NCI-H345 (cell line): ENCODE data around the gene LIN7A.

Experiments
- DNase-seq: peaks from one replicate; lab custom pipeline; 2025; lab: John Stamatoyannopoulos, UW

Gene LIN7A

DNA sequence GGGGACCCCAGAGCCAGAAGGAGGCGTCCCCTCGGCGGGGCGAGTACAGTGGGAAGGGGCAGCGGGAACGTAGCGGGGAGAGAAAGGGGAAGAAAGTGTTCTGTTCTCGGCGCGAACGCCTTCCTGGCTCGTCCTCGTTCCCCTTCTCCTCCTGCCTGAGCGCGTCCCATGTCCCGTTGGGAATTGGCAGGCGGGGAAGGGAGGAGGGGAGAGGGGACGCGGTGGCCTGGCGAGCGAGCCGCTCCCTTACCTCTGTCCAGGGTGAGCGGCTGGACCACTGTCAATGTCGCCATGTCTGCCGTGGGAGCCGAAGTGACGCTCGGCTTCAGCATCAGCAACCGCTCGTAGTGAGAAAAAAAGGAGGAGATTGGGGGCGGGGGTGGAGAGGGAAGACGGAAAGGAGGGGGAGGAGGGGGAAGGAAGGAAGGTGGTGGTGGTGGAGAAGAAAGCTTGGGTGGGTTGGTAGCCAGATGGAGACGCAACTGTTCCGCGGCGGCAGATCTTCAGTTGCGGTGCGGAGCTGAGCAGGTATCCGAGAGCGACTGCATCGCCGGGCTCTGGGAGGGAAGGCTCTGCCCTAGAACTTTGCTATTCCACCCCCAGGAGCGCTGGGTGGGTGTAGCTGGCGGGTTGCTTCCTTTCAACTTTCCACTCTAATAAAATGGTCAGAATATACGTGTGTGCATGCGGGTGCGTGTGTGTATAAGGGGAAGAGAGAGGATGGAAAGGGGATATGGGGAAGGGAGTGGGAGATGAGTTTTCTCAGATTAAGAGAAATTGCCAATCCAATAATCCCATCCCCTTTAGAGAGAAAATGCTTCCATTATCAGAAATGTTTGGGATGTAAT lies at the start of gene LIN7A:
LIN7A (minus strand) TSS at position 544 of the 848 bp plus-strand sequence; CDS start at position 332, 212 bp downstream.
- DNase-seq, result peak; percentile 73

- DNase-seq, result no peak
These were observed 48.5 kb upstream of the LIN7A start for GRCh38 chr12:80986224-80986623.

- DNase-seq, result no peak
These were observed 42.1 kb upstream of the LIN7A start for GRCh38 chr12:80979816-80980215.

- no peak for DNase-seq
These were observed 41.5 kb upstream of the LIN7A start for GRCh38 chr12:80979251-80979650.

DNA sequence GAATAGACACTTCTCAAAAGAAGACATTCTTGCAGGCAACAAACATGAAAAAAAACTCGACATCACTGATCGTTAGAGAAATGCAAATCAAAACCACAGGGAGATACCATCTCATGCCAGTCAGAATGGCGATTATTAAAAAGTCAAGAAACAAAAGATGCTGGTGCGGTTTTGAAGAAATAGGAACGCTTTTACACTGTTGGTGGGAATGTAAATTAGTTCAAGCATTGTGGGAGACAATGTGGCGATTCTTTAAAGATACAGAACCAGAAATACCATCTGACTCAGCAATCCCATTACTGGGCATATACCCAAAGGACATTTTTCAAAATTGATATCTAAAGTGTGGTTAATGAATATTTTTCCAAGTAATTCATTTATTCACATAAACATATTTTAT lies 39.6 kb upstream of the LIN7A start:
- DNase-seq, result no peak

DNA sequence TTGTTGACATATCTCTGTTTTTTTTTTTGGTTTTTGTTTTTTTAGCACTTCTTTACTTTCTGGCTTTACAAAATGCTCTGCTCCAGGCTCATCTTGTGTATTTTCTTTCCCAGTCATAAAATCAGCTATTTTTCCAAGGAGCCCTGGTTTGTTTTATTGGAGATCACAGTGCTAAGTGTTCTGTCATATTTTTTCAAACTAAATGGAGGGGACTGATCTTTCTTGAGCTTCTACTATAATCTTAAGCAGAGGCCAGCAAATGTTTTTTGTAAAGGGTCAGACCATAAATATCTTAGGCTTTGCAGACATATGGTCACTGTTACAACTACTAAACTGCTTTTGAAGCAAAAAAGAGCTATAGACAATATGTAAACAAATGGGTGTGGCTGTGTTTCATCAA lies 30.6 kb upstream of the LIN7A start:
- no peak for DNase-seq

GRCh38 chr12:80967565-80967964 lies 29.8 kb upstream of the LIN7A start:
- DNase-seq, result no peak

DNA sequence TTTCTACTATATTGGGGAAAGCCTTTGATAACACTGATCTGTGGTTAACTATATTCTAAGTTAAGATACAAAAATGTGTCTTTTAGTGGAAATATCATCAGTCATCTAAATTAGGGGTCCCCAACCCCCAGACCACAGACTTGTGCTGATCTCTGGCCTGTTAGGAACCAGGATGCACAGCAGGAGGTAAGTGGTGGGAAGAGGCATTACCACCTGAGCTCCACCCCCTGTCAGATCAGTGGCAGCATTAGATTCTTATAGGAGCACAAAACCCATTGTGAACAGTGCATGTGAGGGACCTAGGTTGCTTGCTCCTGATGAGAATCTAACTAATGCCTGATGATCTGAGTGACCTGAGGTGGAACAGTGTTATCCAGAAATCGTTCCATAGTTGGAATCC lies 28.3 kb upstream of the LIN7A start:
- no peak for DNase-seq

DNA sequence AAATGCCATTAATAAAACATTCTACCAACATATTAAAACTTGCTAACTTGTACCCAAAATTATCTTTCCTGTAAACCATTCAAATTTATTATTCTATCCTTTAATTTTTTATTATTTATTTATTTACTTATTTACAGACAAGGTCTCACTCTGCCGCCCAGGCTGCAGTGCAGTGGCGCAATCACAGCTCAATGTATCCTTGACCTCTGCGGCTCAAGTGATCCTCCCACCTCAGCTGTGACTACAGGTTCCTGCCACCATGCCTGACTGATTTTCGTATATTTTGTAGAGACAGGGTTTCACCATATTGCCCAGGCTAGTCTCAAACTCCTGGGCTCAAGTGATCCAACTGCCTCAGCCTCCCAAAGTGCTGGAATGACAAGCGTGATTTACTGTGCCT lies 20.4 kb upstream of the LIN7A start:
- DNase-seq, result no peak

GRCh38 chr12:80954857-80955520 lies 17.3 kb upstream of the LIN7A start:
- DNase-seq, result no peak

DNA sequence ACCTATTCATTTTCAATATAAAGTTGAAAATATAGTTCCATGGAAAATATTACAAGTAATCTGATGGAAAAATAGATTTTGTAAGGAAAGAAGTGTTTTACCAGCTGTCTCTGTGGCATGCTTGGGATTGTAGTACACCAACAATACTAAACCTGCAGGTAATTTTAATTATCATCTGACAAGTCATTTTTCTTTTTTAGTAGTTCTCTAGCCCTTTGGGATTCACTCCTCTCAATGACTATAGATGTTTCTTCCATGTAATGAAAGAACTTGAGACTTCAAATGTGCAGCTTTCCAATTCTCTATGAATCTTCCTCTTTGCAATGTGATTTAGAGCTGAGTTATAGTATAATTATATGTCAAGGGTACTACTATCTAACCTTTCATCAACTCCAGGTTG lies 14.7 kb upstream of the LIN7A start:
- no peak for DNase-seq

DNA sequence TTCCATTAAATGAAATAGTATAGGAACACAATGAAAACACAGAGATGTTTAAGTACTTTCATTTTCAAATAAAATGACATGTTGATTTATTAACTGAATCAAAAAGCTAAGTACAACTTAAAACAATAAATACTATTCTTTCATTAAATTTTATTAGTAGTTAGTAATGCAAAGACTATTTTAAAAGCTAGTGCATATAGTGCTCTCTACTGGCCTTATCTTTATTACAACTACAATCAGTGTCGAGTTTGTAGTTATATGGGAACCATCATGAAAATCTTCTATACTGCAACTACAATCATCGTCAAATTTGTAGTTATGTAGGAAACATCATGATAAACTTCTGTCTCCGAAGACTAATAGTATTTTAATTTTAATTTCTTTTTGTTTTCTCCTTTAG lies 8.9 kb upstream of the LIN7A start:
- DNase-seq, result no peak

DNA sequence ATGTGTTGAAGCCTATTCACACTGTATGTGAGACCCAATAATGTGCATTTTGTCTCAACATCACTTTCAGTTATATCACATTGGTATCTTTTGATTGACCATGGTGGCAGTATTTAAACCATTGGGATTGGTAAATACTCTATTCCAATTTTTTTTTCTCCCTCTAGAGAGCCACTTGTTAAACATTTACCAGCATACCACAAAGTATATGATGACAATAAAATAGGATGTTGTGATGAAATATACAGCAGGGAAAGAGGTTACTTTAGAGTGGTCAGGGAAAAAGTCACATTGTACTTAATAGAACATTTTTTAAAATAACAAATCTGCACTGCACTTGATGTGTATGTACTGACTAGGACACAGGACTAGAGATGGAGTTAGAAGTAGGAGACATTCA lies 5.6 kb upstream of the LIN7A start:
- no peak for DNase-seq

GRCh38 chr12:80941916-80942315 lies 4.2 kb upstream of the LIN7A start:
- DNase-seq, result no peak

- peak; percentile 9 for DNase-seq
These were observed 1.7 kb upstream of the LIN7A start for GRCh38 chr12:80939231-80939950.

GRCh38 chr12:80938397-80938796 lies 663 bp upstream of the LIN7A start:
- peak; percentile 16 for DNase-seq

DNA sequence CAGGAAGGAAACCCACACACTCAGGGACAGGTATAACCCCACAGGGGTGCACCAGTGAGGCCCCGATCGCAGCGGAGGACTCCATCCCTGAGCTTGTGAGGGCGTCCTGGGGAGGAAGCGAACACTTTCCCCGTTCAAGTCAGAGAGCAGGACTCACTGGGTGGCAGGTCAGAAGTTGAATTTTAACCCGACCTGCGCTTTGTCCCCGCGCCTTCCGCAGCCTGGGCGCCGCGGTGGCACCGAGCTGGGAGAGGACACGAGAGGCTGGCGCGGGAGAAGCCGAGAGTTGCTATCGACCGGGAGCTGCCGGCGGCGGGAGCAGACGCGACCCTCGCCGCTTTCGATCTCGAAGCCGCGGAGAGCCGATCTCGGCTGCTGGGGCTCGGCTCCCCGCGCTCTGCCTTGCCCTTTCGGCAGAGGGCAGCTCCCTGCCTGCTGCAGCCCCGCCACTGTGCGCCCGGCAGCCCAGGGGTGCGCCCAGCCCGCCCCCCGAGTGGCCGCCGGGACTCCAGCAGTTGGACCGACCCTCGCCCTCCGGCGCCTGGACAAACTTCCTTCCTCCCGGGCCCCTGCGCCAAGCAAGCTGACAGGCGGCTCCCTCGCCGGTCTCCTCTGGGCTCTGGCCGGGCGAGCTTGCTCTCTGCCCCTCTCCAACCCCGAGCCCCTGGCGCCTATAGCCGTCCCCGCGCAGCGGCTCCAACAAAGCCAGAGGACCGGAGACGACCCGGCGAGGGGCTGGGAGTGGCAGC lies 918 bp downstream of the LIN7A start:
- DNase-seq, result peak; percentile 60

- DNase-seq, result peak; percentile 70
These were observed 1.4 kb downstream of the LIN7A start for GRCh38 chr12:80936353-80936641.

DNA sequence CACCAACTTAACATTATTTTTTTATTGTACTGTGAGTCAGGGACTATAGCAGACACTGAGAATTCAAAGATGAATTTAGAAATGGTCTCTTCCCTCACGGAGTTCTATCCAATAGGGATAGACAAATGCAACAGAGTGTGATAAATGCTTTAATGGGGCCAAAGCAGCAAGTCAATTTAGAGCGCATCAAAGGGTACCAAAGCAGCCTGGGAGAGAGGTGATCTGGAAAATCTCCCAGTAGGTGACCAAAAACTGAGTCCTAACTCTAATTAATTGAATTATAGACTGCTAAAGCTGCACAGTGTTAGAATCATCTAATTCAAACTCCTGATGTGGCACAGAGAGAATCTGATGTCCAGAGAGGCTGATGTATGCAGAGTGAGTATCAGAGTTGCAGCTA lies 2.6 kb downstream of the LIN7A start:
- DNase-seq, result no peak

DNA sequence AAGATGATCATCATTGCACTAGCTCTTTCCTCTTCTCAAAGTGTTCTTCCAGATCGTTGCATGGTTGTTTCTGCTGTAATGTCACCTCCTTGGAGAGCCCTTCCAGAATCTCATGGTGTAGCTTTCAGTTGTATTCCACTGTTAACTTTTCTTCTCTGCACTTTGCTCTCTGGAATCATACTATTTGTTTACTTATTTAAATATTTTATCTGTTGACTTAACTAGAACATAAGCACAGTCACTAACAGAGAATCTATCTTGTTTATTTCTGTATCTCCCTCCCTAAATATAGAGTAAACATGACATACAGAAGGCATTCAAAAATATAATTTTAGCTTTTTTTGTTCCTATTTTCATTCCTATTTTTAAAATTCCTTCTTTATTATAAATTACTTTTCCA lies 11.8 kb downstream of the LIN7A start:
- DNase-seq, result no peak

- peak; percentile 20 for DNase-seq
These were observed 12.5 kb downstream of the LIN7A start for GRCh38 chr12:80925237-80925636.

DNA sequence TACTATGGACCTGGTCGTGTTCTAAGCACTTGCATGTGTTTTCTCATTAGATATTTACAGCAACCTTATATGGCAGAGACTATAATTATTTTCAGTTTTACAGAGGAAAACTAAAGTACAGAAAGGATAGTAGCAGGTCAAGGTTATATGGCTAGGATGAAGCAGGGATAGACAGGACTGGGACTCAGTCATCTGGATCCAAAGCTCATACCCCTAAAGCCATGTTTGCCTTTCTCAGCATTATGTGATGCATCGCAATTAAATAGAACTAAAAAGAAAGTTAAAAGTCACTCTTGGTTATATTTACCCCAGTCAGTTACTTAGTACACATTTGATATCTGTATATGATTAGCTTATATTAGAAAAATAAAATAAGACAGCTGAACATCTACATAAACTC lies 13.3 kb downstream of the LIN7A start:
- no peak for DNase-seq
